ENCODE results near the gene CROT.
A peak's percentile ranks its signal among the peaks of the same experiment; 100 is the strongest.

DNA sequence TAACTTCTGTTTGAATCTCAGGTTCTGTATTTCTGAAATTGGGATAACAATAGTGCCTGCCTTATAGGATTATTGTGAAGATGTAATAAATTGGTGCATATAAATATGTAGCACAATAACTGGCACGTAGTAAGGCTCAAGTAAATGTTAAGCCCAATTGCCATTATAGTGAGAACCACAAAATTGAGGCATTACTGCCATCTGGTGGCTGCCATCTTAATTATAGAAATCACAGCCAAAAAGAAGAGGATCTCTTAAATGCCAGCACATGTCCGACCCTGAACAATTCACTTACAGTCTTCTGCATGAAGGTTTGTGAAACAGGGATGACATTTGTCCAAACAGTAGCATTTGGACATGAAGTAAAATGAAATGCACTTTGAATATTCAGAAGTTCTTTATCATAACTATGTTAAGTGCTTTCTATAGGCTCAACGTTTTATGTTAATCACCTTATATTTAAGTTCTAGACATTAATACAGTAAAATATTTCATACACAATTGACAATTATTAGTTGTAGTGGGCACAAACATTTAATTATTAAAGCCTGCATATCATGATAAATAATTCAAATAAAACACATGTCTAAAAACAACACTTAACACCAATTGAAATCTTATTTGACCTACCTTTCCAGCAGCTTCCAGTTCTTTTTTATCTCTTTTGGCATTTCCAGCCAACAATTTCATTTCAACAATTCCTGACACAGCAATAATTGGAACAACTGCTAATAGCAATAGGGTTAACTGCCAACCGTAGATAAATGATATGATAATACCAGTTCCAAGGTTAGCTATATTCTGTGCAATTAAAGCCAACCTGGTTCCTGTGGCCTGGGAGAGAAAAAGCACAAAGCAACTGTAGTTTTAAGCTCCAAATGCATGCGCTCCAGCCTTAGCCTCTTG, 71.5 kb downstream of the CROT start:
- peak; percentile 47 to 83 (median 70) for TF ChIP-seq CTCF (IDR thresholded peaks at IDR 0.05)
- no peak for TF ChIP-seq POLR2A (IDR thresholded peaks at IDR 0.05)
